Heart left ventricle (tissue), 13 donors: ENCODE measurements around the gene DMPK.

ENCODE experiments used
- POLR2A ChIP-seq, 2 donors: fragments of 450-650 bp; IDR thresholded peaks; one replicate each; pipeline ENCODE4 v1.6.1; 2017; ENCODE audit warnings: antibody characterized with exemption in 2 of 2, mild to moderate bottlenecking in 2 of 2, moderate library complexity in 2 of 2
- TF ChIP-seq, protein P1 (sequence below), 12 donors: fragments of 200-600 bp; sonication (generic) in 4 of 12; IDR thresholded peaks; one replicate each; pipeline versions ENCODE4 v1.5.0 to v1.8.0; 2018 to 2022; ENCODE audit warnings: antibody characterized with exemption in 12 of 12, mild to moderate bottlenecking in 5 of 12
- donor health status: ischemic (EF 13 %, LVEDD 7.1; RV severe dilation, severe dysfunction).
- donor health status: DM: no; HTN: yes; CAD: no.
- donor health status: DM: no; HTN: no; CAD: no.
- donor health status: ischemic (EF 25% LVEDD 6.9; RV normal size, moderate dysfunction).
- donor health status: ischemic (EF 25% LVEDD 5.7; RV mildly dilated, moderate dysfunction).
- donor health status: ischemic (EF 35%, LVEDD 5.7; RV mildly dilated, moderate dysfunction).
- donor health status: nonischemic (EF 11% LVEDD 7.7; RV severe dilation, severe dysfunction).
- donor health status: DM: yes; HTN: yes; CAD: no.
- donor health status: PGD.
- donor health status: ischemic (EF 29% LVEDD 5.4; RV normal size, mild dysfunction).
- donor health status: nonischemic (EF 23%, LVEDD 6.1; RV moderate dilation, normal function).

DNA sequence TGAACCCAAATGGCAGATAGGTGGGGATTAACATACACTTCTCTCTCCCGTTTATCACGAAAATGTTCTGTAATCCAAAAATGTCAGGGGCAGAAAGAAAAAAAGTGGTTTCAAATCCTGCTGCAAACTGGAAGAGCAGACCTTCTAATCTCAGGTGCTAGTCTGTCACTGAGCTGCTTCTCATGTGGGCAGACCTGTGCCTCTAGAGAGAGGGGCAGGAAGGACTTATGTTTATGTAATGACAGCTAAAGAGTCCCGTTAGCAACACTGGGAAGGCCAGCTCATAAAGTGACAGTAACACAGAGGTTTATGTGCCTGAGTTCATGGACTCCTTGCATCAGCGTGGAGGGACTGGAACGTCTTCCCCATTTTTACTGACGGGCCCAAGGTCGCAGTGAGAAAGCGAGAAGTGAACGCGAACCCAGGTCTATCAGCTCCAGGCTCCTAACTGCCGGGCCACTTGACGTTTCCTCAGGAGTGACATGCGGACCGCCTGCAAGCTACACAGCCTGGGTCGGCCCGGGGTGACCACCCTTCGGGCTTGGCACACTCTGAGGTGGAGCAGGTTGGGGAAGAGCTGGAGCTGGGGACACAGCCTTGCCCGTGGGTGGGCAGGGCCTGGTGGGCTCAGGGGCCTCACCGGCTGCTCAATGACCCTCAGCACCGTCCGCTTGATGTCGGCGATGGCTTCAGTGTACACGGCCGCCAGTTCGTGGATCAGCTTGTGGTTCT is 42.4 kb upstream of the DMPK start:
- TF ChIP-seq, protein P1, sequence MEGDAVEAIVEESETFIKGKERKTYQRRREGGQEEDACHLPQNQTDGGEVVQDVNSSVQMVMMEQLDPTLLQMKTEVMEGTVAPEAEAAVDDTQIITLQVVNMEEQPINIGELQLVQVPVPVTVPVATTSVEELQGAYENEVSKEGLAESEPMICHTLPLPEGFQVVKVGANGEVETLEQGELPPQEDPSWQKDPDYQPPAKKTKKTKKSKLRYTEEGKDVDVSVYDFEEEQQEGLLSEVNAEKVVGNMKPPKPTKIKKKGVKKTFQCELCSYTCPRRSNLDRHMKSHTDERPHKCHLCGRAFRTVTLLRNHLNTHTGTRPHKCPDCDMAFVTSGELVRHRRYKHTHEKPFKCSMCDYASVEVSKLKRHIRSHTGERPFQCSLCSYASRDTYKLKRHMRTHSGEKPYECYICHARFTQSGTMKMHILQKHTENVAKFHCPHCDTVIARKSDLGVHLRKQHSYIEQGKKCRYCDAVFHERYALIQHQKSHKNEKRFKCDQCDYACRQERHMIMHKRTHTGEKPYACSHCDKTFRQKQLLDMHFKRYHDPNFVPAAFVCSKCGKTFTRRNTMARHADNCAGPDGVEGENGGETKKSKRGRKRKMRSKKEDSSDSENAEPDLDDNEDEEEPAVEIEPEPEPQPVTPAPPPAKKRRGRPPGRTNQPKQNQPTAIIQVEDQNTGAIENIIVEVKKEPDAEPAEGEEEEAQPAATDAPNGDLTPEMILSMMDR (IDR thresholded peaks at IDR 0.05): no peak
- no peak for TF ChIP-seq POLR2A (IDR thresholded peaks at IDR 0.05)
